ENCODE measurements around the gene EBNA1BP2.
"Not testable (repeated sequence)": the region's sequence is repeated elsewhere in the genome, so short reads cannot be mapped to it uniquely, and the experiment has no call there.

The EBNA1BP2 gene, protein sequence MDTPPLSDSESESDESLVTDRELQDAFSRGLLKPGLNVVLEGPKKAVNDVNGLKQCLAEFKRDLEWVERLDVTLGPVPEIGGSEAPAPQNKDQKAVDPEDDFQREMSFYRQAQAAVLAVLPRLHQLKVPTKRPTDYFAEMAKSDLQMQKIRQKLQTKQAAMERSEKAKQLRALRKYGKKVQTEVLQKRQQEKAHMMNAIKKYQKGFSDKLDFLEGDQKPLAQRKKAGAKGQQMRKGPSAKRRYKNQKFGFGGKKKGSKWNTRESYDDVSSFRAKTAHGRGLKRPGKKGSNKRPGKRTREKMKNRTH

DNA sequence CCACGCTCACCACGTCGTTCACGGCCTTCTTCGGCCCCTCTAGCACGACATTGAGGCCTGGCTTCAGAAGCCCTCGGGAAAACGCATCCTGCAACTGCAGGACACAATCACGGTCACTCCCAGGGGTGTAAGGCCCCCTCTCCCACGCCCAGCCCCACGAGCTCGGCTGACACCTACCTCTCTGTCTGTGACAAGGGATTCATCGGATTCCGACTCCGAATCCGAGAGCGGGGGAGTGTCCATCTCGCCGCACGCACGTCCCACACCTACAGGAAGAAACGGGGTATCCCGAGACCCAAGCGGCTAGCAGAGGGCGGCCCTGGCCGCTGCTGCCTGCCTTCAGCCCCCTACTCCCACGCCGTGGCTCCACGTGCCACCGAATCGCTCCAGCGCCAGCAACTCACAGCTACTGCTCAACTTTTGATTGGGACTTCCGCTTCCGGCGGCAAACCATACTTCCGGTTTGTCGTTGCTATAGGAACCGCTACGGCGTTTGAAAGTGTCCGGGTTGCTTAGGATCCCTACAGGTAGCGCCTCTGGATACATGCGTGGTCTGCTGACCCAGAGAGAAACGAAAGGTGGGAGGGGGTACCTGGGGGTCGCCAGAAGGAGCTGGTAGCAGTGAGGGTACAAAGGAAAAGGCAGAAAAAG, at the start of gene EBNA1BP2, which contains the start of gene CFAP57:
TSS of gene EBNA1BP2 (minus strand) at position 415 of the 651 bp plus-strand sequence. CDS start at position 243, 172 bp downstream.
TSS of gene CFAP57 (plus strand) at position 455 of the 651 bp plus-strand sequence. CDS start 424 bp downstream, outside the sequence.
- peak; percentile 75 to 94 (median 82) for DNase-seq

DNA sequence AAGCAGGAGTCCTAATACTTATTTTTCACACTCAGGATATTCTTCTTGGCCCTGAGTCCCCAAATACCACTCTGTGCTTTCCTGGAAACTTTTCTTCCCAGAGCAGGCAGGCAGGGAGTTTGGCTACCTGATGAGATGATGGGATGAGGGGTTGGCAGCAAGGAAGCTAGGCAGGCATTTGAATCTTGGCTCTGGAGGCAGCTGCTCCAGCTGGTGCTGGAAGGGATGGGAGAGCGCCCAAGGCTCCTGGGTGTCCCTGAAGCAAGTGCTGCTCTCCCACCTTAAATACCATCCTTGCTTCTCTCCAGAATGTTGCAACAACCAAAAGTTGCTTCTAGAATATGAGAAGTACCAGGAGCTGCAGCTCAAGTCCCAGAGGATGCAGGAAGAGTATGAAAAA, 49.7 kb upstream of the EBNA1BP2 start:
- no peak for DNase-seq

DNA sequence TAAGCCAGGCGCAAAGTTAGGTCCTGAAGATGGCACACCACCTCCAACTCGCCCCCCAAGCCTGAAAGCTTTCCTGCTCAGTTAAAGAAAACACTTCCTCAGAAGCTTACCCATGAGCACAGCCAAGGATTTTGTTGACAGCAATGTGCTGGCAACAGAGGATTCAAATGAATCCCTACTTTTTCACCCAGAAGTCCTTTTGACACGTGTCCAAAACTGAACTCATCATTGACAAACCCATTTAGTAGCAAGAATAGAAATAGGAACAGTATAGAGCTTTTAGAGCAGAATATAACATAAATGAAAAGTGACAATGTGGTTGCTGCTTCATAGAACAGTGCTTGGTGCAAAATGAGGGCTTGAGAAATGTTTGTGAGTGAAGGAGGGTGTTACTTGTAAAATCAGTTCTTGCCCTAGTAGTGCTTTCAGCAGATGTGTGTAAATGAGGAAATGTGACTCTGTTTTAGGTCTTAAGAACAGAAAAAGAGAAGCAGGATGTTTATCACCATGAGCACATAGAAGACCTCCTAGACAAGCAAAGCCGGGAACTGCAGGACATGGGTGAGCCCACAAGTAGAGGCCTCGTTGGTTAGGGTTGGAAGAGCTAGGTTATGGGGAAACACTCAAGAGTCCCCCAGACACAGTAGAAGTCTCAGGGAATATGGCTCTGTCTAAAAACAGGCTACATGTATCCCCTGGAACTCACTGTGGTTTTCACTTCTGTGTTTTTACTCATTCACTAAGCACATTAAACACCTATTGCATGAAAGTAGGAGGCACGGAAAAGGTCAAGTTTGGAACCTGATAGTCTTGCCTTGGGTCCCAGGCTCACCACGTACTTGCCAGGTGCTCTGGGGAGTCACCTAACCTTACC, 49.1 kb upstream of the EBNA1BP2 start:
- no peak for DNase-seq

DNA sequence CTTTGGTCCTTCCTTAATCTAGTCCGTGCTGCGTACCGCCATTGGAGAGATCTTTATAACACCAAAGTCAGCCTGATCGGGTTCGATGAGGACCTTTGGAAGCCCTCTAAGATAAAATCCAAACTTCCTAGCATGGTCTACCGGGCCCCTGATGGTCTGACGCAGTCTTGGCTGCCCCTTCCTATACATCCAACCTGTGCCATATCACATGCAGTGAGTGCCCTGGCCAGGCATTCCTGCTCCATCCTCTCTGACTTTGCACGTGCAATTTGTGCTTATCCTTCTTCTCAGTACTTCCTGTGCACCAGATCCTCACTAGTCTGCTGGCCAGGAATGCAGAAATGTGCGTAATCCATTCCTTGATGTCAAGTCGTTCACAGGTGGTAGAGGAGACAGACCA, 45.7 kb upstream of the EBNA1BP2 start:
- no peak for DNase-seq

DNA sequence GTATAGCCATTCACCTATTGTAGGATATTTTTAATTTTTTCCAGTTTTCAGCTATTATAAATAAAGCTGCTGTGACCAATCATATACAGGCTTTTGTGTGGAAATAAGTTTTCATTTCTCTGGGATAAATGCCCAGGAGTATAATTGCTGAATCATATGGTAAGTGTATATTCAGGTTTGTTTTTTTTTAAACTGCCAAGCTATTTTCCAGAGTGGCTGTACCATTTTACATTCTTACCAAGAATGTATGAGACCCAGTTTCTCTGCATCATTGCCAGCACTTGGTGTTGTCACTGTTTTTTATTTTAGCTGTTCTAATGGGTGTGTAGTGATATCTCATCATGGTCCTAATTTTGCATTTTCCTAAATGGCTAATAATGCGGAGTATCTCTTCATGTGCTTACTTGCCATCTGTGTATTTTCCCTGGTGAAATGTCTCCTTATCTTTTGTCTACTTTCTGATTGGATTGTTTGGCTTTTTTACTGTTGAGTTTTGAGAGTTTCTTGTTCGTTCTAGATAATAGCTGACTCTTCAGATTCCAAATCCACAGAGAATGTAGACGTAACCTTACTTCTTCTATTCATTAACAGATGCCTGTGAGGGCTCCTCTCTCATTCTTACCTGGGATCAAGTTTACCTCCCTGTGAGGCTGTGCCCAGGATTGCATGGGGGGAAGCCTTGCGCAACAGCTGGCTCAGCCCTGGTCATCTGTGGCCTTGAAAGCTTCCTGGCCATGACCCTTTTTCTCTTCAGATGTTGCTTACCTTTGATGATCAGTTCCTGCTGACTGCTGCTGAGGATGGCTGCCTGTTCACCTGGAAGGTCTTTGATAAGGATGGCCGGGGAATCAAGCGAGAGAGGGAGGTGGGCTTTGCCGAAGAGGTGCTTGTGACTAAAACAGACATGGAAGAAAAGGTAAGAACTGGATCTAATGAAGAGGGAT, 42.7 kb upstream of the EBNA1BP2 start:
- no peak for DNase-seq

DNA sequence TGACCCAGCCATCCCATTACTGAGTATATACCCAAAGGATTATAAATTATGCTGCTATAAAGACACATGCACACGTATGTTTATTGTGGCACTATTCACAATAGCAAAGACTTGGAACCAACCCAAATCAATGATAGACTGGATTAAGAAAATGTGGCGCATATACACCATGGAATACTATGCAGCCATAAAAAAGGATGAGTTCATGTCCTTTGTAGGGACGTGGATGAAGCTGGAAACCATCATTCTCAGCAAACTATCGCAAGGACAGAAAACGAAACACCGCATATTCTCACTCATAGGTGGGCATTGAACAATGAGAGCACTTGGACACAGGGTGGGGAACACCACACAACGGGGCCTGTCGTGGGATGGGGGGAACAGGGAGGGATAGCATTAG, 36.2 kb upstream of the EBNA1BP2 start:
- not testable (repeated sequence) for DNase-seq

DNA sequence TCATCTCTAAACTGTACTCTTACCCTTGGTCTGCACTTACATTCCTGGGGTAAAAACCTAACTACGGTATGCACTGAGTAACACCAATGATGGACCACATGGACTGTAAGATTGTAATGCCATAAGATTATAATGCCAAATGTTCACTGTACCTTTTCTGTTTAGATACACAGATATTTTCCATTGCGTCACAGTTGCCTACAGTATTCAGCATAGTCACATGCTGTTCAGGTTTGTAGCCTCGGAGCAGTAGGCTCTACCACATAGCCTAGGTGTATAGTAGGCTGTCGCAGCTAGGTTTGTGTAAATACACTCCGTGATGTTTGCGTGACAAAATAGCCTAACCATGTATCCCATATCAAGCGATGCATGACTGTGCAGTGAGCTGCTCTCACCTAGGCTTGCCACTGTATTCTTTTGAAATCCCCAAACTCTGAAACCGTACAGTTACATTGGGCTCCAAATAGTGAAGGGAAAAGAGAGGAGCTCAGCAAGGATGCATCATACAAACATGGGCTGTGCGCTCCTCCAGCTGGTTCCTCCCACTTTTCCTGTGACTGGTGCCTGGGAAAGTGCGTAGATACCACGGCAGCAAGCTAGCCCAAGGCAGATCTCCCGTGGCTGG, 35.3 kb upstream of the EBNA1BP2 start:
- DNase-seq: no peak

DNA sequence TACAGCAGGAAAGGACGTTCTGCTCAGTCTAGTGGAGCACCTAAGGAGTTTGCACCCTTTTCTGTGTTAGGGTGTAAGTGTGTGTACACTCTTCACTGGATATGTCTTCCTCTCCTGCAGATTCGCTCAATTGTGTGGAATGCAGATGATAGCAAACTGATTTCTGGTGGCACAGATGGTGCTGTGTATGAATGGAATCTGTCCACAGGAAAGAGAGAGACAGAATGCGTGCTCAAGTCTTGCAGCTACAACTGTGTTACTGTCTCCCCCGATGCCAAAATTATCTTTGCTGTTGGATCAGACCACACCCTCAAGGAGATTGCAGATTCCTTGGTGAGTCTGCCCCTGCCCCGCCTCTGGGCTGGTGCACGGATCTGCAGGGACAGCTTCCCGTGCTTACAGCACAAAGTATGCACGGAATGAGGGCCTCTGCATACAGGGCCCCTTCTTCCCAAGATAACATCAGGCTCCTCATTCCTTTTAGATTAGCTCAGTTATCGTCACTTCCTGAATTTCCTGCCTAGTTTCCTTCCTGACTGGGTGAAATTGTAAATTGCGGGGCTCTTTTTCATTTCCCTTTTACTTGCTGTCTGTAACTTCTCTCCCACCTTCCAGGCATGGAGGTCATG, 34.6 kb upstream of the EBNA1BP2 start:
- DNase-seq: no peak

DNA sequence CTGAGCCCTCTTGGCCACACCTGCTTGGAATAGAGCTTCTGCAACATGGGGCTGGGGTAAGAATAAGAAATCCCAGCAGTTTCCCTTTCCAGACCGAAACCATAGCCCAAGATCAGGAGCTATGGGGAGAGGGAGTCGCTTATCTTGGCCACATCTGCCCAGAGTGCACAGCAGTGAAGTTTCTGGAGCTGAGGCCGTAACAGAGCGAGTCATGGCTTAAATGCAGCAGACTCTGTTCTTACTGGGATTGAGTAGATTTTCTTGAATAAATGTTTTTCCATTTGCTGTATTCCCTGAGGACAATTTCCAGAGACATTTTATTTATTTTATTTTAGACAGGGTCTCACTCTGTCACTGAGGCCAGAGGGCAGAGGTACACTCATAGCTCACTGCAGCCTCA, 33.6 kb upstream of the EBNA1BP2 start:
- DNase-seq: no peak

DNA sequence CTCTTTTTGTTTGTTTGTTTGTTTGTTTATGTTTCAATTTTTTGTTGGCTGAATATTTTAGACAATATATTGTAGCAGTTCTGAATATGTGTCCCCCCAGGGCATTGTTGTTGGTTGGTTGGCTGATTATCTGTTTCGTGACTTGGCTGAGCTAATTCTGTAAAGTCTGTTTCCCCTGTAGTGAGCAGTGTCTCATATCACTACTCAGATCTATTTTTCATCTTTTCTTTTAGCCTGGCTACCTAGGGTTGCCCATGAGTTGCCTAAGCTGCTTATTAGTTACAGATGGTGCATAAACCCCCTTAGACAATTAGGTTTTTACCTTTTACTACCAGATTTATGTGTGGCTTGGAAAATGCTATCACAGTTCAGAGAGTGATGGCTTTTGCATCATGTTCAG, 32.3 kb upstream of the EBNA1BP2 start:
- no peak for DNase-seq

DNA sequence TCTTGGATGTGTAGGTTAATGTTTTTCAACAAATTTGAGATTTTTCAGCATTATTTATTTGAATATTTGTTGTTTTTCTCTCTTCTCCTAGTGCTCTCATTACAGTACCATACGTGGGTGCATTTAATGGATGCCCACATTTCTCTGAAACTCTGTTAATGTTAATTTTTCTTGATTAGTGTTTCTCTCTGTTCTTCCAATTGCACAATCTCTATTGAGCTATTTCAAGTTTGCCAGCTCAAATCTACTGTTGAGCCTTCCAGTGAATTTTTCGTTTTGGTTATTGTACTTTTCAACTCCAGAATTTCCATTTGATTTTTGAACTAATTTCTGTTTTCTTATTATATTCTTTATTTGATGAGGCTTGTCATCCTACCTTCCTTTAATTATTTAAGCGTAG, 31.8 kb upstream of the EBNA1BP2 start:
- DNase-seq: no peak

DNA sequence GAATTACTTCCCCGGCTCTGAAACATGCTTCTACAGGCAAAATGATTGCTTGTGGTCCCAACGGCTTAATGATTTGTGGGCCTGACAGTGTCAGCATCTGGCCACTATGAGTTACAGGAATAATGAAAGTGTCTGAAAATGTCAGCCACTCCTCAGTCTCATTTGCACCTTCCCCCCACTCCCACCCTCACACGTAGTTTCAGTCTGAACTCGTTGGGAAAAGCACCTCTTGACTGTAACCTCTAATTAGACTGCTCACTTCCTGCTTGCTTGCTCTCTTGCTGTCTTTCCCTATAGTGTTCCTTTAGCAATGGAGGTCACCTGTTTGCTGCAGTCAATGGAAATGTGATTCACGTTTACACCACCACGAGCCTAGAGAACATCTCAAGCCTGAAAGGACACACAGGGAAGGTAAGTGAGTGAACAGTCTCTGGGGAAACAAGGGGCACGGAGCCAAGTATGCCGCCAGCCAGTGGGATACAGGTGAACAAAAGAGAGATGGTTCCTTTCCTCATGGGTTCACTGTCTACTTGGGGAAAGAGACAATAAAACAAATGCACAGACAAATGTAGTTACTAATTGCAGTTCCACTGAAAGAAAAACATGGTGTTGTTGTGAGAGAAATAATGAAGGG, 27.1 kb upstream of the EBNA1BP2 start:
- no peak for DNase-seq

DNA sequence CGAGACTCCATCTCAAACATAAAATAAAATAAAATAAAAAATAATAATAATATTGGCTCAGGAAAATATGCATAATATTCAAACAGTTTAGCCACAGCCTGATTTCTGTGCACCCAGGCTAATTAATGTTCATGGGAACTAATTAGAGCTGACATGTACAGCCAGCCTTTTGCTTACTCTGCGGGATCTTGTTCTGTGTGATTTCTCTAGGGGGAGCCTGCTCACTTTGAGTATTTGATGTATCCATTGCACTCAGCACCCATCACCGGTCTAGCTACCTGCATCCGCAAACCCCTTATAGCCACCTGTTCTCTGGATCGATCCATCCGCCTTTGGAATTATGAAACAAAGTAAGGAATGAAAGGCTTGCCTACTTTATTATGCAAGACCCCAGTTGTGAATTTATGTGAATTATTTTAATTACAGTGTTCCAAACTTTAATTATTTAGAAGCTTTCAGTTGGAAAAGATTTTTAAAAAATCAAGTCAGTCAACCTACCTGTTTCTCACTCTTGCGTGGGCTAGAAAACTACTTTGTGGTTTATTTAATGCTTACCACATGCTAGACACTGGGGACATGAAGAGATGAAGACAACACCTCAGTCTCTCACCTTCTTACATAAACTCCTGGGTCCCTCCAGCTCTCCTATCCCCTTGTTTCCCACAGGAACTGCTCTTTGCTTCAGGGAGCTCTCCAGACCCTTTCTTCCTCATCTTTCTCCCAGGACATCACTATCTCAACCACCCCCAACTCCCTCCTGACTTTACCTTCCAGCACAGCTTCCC, 25.4 kb upstream of the EBNA1BP2 start:
- no peak for DNase-seq

DNA sequence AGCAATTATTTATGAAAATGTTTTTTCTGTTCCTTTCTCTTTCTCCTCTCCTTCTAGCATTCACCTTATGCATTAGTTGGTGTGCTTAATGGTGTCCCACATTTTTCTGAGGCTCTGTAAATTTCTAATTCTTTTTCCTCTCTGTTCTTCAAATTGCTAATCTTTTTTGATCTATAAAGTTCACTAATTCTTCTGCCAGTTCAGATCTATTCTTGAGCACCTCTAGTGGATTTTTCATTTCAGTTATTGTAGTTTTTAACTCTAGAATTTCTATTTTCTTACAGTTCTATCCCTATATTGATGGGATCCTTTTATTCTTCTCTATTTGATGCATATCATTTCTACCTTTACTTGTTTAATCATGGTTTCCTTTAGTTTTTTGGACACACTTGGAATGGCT, 22.4 kb upstream of the EBNA1BP2 start:
- DNase-seq: no peak

DNA sequence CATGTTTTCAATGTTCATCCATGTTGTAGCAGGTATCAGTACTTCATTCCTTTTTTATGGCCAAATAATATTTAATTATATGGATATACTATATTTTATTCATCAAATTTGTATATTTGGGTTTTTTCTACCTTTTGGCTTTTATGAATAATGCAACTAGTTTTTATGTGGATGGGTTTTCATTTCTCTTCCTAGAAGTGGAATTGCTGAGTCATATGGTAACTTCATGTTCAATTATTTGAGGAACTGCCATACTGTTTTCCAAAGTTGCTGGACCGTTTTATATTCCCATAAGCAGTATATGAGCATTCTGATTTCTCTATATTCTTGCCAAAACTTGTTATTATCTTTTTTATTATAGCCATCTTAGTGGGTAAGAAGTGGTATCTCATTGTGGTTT, 16.0 kb upstream of the EBNA1BP2 start:
- DNase-seq: no peak

DNA sequence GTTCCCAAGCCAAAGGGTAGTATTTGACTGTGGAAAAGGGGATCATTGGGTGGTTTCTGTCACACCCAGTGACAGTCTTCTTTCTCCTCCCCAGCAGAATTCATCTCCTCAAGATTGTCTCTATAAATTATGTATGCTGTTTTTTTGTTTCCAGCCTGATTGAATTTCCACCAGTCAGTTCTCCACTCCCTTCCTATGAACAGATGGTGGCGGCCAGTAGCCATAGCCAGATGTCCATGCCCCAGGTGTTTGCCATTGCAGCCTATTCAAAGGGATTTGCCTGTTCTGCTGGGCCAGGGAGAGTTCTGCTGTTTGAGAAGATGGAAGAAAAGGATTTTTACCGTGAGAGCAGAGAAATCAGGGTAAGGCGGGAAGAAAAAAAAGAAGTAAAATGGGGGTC, 12.9 kb upstream of the EBNA1BP2 start:
- DNase-seq: no peak

DNA sequence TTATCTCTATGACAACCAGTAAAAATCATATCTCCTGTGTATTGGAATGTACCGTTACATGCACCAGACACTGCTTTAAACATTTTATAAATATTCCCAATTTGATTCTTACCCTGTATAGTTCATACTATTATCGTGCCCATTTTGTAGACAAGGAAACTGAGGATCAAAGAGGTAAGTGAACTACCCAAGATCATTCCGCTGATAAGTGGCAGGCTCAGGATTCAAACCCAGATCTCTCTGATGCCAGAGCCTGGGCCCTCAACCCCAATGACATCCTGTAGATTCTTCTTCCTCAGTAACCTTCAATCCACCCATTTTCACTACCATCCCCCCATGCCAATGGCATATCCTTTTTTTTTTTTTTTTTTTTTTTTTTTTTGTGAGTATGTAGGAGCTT, 12.3 kb upstream of the EBNA1BP2 start:
- DNase-seq: no peak

DNA sequence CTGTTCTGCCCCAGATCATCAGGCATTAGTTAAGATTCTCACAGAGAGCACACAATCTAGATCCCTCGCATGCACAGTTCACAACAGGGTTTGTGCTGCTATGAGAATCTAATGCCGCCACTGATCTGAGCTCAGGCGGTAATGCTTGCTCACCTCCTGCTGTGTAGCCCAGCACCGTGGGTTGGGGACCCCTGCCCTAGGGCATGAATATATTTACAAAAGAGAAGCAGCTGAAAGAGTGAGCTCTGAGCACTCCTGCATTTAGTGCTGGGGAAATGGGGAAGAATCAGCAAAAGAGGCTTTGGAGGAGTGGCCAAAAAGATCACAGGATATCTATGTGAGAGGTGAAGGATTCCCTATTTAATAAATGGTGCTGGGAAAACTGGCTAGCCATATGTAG, 5.6 kb upstream of the EBNA1BP2 start:
- DNase-seq: no peak

DNA sequence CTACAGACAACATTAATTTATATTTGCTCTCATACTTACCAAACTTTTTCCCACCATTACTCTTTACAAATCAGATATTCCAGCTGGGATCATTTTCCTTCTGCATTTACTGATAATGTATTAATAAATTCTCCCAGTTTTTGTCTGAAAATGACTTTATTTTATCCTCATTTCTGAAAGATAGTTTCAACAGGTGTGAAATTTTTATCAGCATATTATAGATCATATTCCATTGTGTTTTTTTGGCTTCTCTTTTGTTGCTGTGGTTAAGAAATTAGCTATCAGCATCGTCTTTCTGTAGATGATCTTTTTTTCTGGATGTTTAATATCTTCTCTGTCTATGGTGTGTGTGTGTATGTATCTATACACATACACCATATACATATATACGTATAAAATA, 2.8 kb upstream of the EBNA1BP2 start:
- DNase-seq: no peak

DNA sequence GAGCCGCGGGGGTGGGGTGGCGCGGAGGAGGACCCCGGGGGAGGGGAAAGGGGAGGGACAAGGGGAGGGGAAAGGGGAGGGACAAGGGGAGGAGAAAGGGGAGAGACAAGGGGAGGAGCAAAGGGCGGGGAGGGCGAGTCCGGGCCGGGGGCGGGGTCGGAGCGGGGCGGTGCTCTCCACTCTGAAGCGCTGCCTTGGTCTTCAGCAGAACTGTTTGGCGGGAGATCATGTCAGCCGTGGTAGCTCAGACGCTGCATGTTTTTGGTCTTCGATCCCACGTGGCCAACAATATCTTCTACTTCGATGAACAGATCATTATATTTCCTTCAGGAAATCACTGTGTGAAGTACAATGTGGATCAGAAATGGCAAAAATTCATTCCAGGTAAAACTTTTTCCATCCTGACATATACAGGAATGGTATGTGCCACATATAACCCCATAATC, 460 bp upstream of the EBNA1BP2 start:
- DNase-seq: peak; percentile 75 to 94 (median 84)

Data from activated naive CD4-positive, alpha-beta T cell (primary cell).